Large intestine (tissue), 3 donors: ENCODE data around the gene NEMP2. TPM values are rescaled to one million over a fixed set of nuclear protein-coding genes. Genes with fewer than 3 reads are reported as not detected.

Experiments used
- DNase-seq, 2 donors: peaks; one replicate each; pipeline versions ENCODE4 v3.0.0 to v3.0.0-alpha.2; 2013
- H3K27ac ChIP-seq: one replicate; pipeline ENCODE4 v1.5.1; 2013; ENCODE audit warnings: low read length
- H3K27me3 ChIP-seq: 2 replicates; pipeline ENCODE4 v1.6.1; 2013; ENCODE audit warnings: low read length; ENCODE audit not compliant: control insufficient read depth, insufficient read depth
- H3K36me3 ChIP-seq: 2 replicates; pipeline ENCODE4 v1.6.1; 2013; ENCODE audit warnings: low read length; ENCODE audit not compliant: control insufficient read depth, insufficient read depth
- H3K4me1 ChIP-seq: one replicate; pipeline ENCODE4 v1.6.1; 2013; ENCODE audit warnings: low read length; ENCODE audit not compliant: control insufficient read depth, insufficient read depth
- H3K4me3 ChIP-seq: one replicate; pipeline ENCODE4 v1.5.1; 2013; ENCODE audit warnings: low read length
- H3K9me3 ChIP-seq: one replicate; pipeline ENCODE4 v1.6.1; 2013; ENCODE audit warnings: mild to moderate bottlenecking, low read depth, low read length, moderate library complexity; ENCODE audit not compliant: control insufficient read depth
- WGBS: methylation state at CpG from one replicate; pipeline ENCODE4 v1.1.5; 2013; ENCODE audit warnings: low lambda C conversion rate; ENCODE audit not compliant: insufficient coverage; 5-methylcytosine and 5-hydroxymethylcytosine counted together
- polyA plus RNA-seq: library from polyadenylated mRNA; unstranded; fragments of 120-200 nt; gene quantifications from one replicate; pipeline ENCODE4 v1.2.1, GENCODE V29; 2013

The NEMP2 gene
- polyA plus RNA-seq, 1 donor: 5.2 TPM

DNA sequence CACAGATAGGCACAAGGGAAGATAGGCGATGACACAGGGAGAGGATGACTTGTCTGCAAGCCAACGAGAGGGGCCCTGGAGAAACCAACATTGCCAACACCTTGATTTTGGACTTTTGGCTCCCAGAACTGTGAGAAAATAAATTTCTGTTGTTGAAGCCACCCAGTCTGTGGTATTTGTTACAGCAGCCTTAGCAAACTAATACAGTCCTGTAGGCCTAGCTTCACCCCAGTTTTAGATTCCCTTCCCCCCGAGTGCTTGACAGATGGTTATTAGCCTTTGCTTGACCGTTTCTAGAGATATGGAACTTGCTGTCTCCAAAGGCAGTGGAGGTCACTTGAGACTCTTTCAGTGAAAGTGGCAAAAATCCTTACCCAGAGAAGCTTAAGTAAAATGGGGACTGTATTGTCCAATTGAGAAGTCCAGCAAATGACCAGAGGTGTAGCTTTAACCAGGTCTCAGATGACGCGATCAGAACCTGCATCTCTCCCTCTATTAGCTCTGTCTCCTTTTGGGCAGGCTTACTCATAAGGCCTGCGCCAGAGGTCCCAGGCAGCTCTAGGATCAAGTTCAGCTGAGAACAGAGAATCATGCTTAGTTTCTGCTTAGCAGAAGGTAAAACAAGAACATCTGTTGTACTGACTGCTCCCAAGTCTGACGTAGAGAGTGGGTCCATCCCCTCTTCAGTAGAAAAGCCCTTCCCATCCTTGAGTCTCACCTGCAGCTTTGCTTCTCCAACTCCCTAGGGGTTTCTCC lies 76.0 kb downstream of the NEMP2 start:
- Histone ChIP-seq H3K9me3 (peaks cover 2% of the 10 kb centered on the region), H3K36me3 (peaks cover 4% of the 10 kb centered on the region), H3K4me1 (no peaks in the 10 kb centered on the region), H3K27me3 (no peaks in the 10 kb centered on the region), H3K27ac (no peak overlapping the region), H3K4me3 (no peak overlapping the region)
- DNase-seq: no peak
- WGBS: no CpG with 5 or more reads among the region's 8 CpGs

DNA sequence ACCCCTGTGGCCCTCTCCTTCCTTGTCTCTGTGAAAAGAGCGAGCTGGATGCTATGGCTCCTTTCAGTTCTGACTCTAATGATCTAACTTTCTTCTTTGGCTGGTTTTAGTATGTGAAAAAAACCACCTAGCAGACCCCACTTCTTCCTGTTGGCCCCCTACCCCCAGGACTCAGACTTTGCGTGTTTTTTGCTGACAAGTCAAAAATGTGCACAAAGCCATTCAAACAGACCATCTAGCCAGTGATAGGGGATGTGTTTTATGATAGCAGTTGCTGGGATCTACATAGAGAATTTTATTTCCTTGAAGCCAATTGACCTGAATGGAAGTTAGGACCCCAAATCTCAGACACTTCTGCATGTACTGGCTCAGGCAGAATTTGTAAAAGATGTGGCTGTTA lies 77.3 kb downstream of the NEMP2 start:
- Histone ChIP-seq H3K9me3 (peaks cover 2% of the 10 kb centered on the region), H3K27me3 (no peaks in the 10 kb centered on the region), H3K36me3 (peaks cover 4% of the 10 kb centered on the region), H3K4me3 (no peak overlapping the region), H3K4me1 (no peaks in the 10 kb centered on the region), H3K27ac (no peak overlapping the region)
- no CpG with 5 or more reads among the region's 2 CpGs for WGBS
- no peak for DNase-seq

DNA sequence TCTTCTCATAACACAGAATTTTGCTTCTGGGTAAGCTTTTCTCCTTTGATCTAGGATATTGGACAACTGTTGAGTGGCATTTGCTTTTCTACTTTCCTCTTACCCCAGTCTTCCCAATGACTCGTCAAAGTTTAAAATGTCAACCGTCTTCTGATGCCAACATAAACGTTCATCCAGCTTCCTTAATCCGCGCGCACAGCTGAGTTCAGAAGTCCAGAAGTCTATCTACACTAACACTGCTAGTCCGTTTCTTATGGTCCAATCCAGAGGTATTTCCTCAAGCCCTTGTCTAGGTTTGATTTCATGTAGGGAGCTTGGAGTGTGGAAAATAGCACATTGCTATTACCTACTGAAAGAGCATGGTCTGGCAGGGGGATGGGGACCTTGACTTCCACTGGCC lies 77.7 kb downstream of the NEMP2 start:
- no peak overlapping the region for H3K4me3 ChIP-seq
- H3K4me1 ChIP-seq: no peaks in the 10 kb centered on the region
- peaks cover 2% of the 10 kb centered on the region for H3K9me3 ChIP-seq
- no peaks in the 10 kb centered on the region for H3K27me3 ChIP-seq
- WGBS: no CpG with 5 or more reads among the region's 7 CpGs
- peaks cover 4% of the 10 kb centered on the region for H3K36me3 ChIP-seq
- no peak for DNase-seq
- H3K27ac ChIP-seq: no peak overlapping the region

DNA sequence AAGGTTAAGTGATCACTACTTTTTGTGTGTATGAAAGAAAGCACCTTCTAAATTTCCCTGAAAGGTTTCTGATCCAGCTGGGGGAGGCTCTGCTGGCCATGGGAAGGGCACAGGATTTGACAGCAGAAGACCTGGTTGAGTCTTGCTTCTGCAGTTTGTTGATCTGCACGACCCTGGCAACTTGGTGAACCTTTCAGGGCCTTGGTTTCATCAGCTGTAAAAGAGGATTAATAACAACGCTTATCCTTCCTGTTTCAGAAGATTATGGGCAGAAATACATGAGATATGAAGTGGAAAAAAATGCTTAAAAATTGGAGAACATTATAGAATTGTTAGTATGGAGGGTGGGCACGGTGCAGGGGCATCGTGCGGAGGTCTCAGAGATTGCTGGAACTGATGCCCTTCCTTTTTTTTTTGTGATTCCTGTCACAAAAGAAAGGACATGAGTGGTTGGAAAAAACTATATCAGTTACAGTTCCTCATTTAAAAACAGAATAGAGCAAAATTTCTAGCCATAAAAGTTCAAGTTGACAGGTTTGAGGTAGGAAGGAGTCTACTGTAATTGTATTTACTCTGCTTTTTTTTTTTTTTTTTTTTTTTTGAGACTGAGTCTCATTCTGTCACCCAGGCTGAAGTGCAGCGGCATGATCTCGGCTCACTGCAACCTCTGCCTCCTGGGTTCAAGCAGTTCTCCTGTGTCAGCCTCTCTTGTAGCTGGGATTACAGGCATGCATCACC lies 79.0 kb downstream of the NEMP2 start:
- WGBS: 100% methylated on average over 1 of the region's 7 CpGs
- peaks cover 4% of the 10 kb centered on the region for H3K36me3 ChIP-seq
- no peaks in the 10 kb centered on the region for H3K27me3 ChIP-seq
- H3K4me3 ChIP-seq: no peak overlapping the region
- H3K27ac ChIP-seq: no peak overlapping the region
- peaks cover 2% of the 10 kb centered on the region for H3K9me3 ChIP-seq
- no peaks in the 10 kb centered on the region for H3K4me1 ChIP-seq
- DNase-seq: no peak

DNA sequence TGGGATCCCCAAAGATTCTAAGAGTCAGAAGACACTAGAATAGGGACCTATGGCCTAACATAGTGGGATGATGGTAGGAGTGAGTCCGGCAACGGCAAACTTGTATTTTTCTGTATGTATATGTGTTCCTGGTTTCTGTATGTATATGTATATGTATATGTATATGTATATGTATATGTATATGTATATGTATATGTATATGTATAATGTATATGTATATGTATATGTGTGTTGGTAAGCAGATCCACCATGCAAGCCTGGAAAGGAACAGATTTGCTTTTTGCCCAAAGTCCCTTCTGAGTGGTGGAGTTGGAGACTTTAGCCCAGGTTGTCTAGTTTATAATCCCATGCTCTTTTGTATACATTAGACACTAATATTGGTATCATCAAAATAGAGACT lies 79.7 kb downstream of the NEMP2 start:
- WGBS: no CpG with 5 or more reads among the region's 2 CpGs

More for the DNA sequence above, 79.7 kb downstream of the NEMP2 start:
- DNase-seq: no peak
- Histone ChIP-seq H3K27ac (no peak overlapping the region), H3K36me3 (peaks cover 4% of the 10 kb centered on the region), H3K27me3 (no peaks in the 10 kb centered on the region), H3K4me1 (no peaks in the 10 kb centered on the region), H3K4me3 (no peak overlapping the region), H3K9me3 (peaks cover 2% of the 10 kb centered on the region)

Other genes starting within 250 kb of the NEMP2 start
- gene HIBCH, start 214.9 kb downstream of the NEMP2 start, polyA plus RNA-seq: 46.6 TPM
- 40.0 TPM for gene INPP1, start 191.1 kb downstream of the NEMP2 start, polyA plus RNA-seq
- gene MFSD6, start 126.4 kb downstream of the NEMP2 start, polyA plus RNA-seq: 21.8 TPM
- gene NAB1, start 114.4 kb upstream of the NEMP2 start, polyA plus RNA-seq: 48.3 TPM